ENCODE data around the gene ANAPC2. TPM values are rescaled to one million over a fixed set of nuclear protein-coding genes. Genes with fewer than 3 reads are reported as not detected.

ANAPC2 gene
- total RNA-seq, 1 donor, result 32.9 TPM

DNA sequence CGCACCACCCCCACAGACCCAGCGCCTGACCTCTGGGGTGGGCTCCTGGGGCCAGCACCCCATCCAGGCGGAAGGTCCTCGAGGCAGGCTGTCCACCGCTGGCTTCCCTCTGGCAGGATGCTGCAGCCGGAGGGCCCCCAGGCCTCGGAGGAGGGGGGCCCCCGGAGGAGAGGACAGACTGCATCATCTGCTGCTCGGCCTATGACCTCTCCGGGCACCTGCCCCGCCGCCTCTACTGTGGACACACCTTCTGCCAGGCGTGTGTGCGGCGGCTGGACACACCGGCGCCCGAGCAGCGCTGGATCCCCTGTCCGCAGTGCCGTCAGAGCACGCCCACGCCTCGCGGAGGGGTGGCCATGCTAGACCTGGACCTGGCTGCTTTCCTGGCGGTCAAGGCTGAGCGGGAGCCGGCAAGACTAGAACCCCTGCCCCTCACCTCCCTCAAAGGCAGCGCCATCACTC, 40.2 kb upstream of the ANAPC2 start:
- H3K4me3 ChIP-seq (ENCODE audit: insufficient read depth, low read length), result no peak overlapping the region
- no peaks in the 10 kb centered on the region for H3K9me3 ChIP-seq (ENCODE audit: low read depth, low read length)
- H3K36me3 ChIP-seq (ENCODE audit: insufficient read depth, low read length), result no peaks in the 10 kb centered on the region
- TF ChIP-seq, protein P1, sequence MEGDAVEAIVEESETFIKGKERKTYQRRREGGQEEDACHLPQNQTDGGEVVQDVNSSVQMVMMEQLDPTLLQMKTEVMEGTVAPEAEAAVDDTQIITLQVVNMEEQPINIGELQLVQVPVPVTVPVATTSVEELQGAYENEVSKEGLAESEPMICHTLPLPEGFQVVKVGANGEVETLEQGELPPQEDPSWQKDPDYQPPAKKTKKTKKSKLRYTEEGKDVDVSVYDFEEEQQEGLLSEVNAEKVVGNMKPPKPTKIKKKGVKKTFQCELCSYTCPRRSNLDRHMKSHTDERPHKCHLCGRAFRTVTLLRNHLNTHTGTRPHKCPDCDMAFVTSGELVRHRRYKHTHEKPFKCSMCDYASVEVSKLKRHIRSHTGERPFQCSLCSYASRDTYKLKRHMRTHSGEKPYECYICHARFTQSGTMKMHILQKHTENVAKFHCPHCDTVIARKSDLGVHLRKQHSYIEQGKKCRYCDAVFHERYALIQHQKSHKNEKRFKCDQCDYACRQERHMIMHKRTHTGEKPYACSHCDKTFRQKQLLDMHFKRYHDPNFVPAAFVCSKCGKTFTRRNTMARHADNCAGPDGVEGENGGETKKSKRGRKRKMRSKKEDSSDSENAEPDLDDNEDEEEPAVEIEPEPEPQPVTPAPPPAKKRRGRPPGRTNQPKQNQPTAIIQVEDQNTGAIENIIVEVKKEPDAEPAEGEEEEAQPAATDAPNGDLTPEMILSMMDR (IDR thresholded peaks at IDR 0.05; ENCODE audit: extremely low read depth, low read depth, low read length), result no peak
- no peak overlapping the region for H3K4me2 ChIP-seq (ENCODE audit: insufficient read depth, low read length)
- no peaks in the 10 kb centered on the region for H4K20me1 ChIP-seq (ENCODE audit: insufficient read depth, low read length)
- H3K79me2 ChIP-seq (ENCODE audit: insufficient read depth, low read length), result no peaks in the 10 kb centered on the region
- H3K4me1 ChIP-seq (ENCODE audit: insufficient read depth, low read length), result peaks cover 4% of the 10 kb centered on the region
- H3K27me3 ChIP-seq (ENCODE audit: insufficient read depth, low read length), result no peaks in the 10 kb centered on the region
- H3K27ac ChIP-seq (ENCODE audit: low read depth, low read length), result no peak overlapping the region
- DNase-seq (ENCODE audit: insufficient read length, low spot score, missing footprints), result no peak
- H2AFZ ChIP-seq (ENCODE audit: low read length), result no peak overlapping the region

GRCh38 chr9:137227853-137228505, 39.6 kb upstream of the ANAPC2 start:
- no peak for DNase-seq (ENCODE audit: insufficient read length, low spot score, missing footprints)
- no peaks in the 10 kb centered on the region for H3K9me3 ChIP-seq (ENCODE audit: low read depth, low read length)
- no peaks in the 10 kb centered on the region for H3K27me3 ChIP-seq (ENCODE audit: insufficient read depth, low read length)
- no peaks in the 10 kb centered on the region for H3K36me3 ChIP-seq (ENCODE audit: insufficient read depth, low read length)
- H3K27ac ChIP-seq (ENCODE audit: low read depth, low read length), result no peak overlapping the region
- peaks cover 5% of the 10 kb centered on the region for H3K4me1 ChIP-seq (ENCODE audit: insufficient read depth, low read length)
- no peak overlapping the region for H3K4me2 ChIP-seq (ENCODE audit: insufficient read depth, low read length)
- H3K4me3 ChIP-seq (ENCODE audit: insufficient read depth, low read length), result no peak overlapping the region
- TF ChIP-seq, protein P1 (IDR thresholded peaks at IDR 0.05; ENCODE audit: extremely low read depth, low read depth, low read length), result no peak
- H4K20me1 ChIP-seq (ENCODE audit: insufficient read depth, low read length), result no peaks in the 10 kb centered on the region
- H3K79me2 ChIP-seq (ENCODE audit: insufficient read depth, low read length), result no peaks in the 10 kb centered on the region
- H2AFZ ChIP-seq (ENCODE audit: low read length), result no peak overlapping the region

DNA sequence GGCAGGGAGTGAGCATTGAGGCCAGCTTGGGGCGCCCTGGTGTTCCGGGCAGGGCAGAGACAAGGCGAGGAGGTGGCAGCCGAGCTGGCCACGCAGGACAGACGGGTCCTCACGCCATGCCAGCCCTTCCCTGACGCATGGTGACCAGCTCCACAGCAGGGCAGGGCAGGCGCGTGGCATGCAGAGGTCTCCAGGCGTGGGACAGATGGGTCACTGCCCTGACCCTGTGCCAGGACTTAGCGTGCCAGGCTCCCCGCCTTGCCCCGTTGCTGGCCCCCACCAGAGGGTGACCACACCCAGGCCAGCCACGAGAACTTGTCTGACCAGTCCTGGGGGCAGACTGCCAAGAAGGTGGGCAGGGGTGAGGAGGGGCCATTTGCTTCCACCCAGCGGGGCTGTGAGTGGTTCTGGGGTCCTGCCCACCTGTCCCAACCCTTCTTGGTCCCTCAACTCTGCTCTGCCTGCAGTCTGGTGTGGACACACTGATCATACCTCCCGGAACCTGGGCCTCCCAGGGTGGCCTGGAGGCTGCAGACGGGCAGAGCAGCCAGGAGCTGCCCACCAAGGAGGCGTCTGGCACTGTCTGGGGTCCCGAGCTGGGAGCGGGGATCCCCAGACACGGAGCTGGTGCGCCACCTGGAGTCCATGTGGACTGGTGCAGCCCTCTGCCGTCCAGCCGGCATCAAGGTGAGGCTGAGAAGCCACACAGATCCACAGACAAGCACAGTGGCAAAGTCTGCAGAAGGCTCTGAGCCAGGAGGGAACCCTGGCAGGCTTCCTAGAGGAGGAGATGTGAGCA, 38.9 kb upstream of the ANAPC2 start, which contains the start of gene RNF224:
TSS of gene RNF224 (plus strand) at position 449 of the 799 bp plus-strand sequence. CDS start 834 bp downstream, outside the sequence.
- Histone ChIP-seq H3K4me3 (ENCODE audit: insufficient read depth, low read length) (no peak within 1 kb of the TSS), H4K20me1 (ENCODE audit: insufficient read depth, low read length) (no peaks in the 10 kb centered on the region), H3K4me1 (ENCODE audit: insufficient read depth, low read length) (peaks cover 9% of the 10 kb centered on the region), H3K27ac (ENCODE audit: low read depth, low read length) (no peak within 1 kb of the TSS), H3K27me3 (ENCODE audit: insufficient read depth, low read length) (no peaks in the 10 kb centered on the region), H3K9me3 (ENCODE audit: low read depth, low read length) (no peaks in the 10 kb centered on the region), H3K36me3 (ENCODE audit: insufficient read depth, low read length) (no peaks in the 10 kb centered on the region), H3K79me2 (ENCODE audit: insufficient read depth, low read length) (no peaks in the 10 kb centered on the region), H2AFZ (ENCODE audit: low read length) (no peak within 1 kb of the TSS), H3K4me2 (ENCODE audit: insufficient read depth, low read length) (no peak within 1 kb of the TSS)
- TF ChIP-seq, protein P1 (IDR thresholded peaks at IDR 0.05; ENCODE audit: extremely low read depth, low read depth, low read length), result peak; percentile 84
- DNase-seq (ENCODE audit: insufficient read length, low spot score, missing footprints), result peak; percentile 99

Data from osteoblast (primary cell).